ENCODE results near the gene LRRC1. TPM values are rescaled to one million over a fixed set of nuclear protein-coding genes. Genes with fewer than 3 reads are reported as not detected.

LRRC1 gene
- total and polyA plus RNA-seq, 9 donors: 4.3 to 20.6 (median 8.9) TPM

DNA sequence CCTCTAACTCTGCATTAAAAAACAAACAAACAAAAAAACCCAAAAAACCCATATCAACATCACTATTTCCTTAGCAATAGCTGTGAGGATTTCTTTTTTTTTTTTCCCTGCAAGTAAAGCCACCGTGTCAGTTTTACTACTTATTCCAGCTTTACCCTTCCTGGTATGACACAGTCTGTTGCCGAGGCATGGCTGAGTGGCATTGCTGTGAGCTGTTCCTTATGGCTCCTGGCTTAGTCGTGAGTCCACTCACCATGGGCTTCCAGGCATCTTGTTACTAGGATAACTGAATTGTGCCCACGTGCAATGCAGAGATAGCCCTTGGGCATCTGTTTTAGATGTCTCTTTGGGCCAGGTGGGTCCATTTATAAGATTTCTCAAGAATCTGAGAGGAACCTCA, 84.8 kb downstream of the LRRC1 start:
- H3K36me3 ChIP-seq: no peaks in the 10 kb centered on the region
- intact Hi-C loops (cut with DNase I): loop anchor here in 1 of 4 donors (1.0 kb wide), 1 partner anchor 26 kb away; no protein-coding TSS in a partner anchor
- H3K27me3 ChIP-seq: no peaks in the 10 kb centered on the region
- no peak overlapping the region for H3K27ac ChIP-seq
- no peaks in the 10 kb centered on the region for H3K4me1 ChIP-seq (ENCODE audit: insufficient read depth)
- DNase-seq: no peak
- 63 to 75% (median 64%) methylated on average over 4 of the region's 4 CpGs for WGBS, 3 donors
- TF ChIP-seq CTCF (IDR thresholded peaks at IDR 0.05) (no peak), POLR2A (IDR thresholded peaks at IDR 0.05) (no peak), EP300 (IDR thresholded peaks at IDR 0.05) (no peak)
- no peaks in the 10 kb centered on the region for H3K9me3 ChIP-seq
- no peak overlapping the region for H3K4me3 ChIP-seq

DNA sequence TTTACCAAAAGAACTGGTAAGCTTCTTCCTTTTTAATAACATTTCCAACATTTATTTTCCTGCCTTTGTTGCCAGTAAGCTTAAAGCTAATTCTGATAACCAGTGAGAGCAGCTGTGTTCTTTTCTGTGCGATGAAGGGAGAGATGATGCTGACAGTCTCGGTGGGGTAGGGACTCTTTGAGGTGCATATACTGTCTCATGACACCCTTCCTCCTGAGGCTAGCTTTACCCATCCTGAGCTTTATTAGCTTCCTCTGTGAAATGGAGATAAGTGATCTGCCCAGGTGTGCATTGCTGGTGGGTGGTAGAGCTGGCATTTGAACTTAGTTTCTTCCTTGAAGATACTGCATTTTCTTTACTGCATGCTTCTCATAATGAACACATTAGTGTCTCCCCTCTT, 92.5 kb downstream of the LRRC1 start:
- DNase-seq: no peak
- WGBS, 3 donors: 41 to 50% (median 47%) methylated on average over 2 of the region's 2 CpGs
- no peaks in the 10 kb centered on the region for H3K27me3 ChIP-seq
- H3K9me3 ChIP-seq: no peaks in the 10 kb centered on the region
- H3K36me3 ChIP-seq: no peaks in the 10 kb centered on the region
- no peak overlapping the region for H3K4me3 ChIP-seq
- TF ChIP-seq POLR2A (IDR thresholded peaks at IDR 0.05) (no peak), EP300 (IDR thresholded peaks at IDR 0.05) (no peak), CTCF (IDR thresholded peaks at IDR 0.05) (no peak)
- intact Hi-C loops (cut with DNase I): no loop called here
- H3K27ac ChIP-seq: no peak overlapping the region
- no peaks in the 10 kb centered on the region for H3K4me1 ChIP-seq (ENCODE audit: insufficient read depth)

DNA sequence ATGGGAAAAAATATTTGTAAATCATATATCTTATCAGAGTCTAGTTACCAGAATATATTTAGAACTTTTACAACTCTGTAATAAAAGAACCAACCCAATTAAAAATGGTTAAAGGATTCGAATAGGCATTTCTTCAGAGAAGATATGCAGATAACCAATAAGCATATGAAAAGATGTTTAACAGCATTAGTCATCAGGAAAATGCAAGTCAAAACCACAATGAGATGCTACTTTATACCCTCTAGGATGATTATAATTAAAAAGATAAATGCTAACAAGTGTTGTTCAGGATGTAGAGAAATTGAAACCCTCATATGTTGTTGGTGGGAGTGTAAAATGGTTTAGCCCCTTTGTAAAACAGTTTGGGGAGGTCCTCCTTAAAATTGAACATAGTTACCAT, 94.1 kb downstream of the LRRC1 start:
- Histone ChIP-seq H3K9me3 (no peaks in the 10 kb centered on the region), H3K4me1 (ENCODE audit: insufficient read depth) (no peaks in the 10 kb centered on the region), H3K27ac (no peak overlapping the region), H3K27me3 (no peaks in the 10 kb centered on the region), H3K4me3 (no peak overlapping the region), H3K36me3 (no peaks in the 10 kb centered on the region)
- intact Hi-C loops (cut with DNase I): no loop called here
- TF ChIP-seq CTCF (IDR thresholded peaks at IDR 0.05) (no peak), EP300 (IDR thresholded peaks at IDR 0.05) (no peak)
- WGBS, 3 donors: 67 to 84% (median 71%) methylated on average over 1 of the region's 1 CpG
- no peak for DNase-seq

GRCh38 chr6:53889365-53889764, 94.6 kb downstream of the LRRC1 start:
- 88 to 95% (median 95%) methylated on average over 1 of the region's 1 CpG for WGBS, 3 donors
- no peaks in the 10 kb centered on the region for H3K9me3 ChIP-seq
- TF ChIP-seq CTCF (IDR thresholded peaks at IDR 0.05) (no peak), EP300 (IDR thresholded peaks at IDR 0.05) (no peak), POLR2A (IDR thresholded peaks at IDR 0.05) (no peak)
- no peak overlapping the region for H3K4me3 ChIP-seq
- H3K4me1 ChIP-seq (ENCODE audit: insufficient read depth): no peaks in the 10 kb centered on the region
- no peaks in the 10 kb centered on the region for H3K27me3 ChIP-seq
- H3K27ac ChIP-seq: no peak overlapping the region
- intact Hi-C loops (cut with DNase I): no loop called here
- H3K36me3 ChIP-seq: no peaks in the 10 kb centered on the region
- no peak for DNase-seq

DNA sequence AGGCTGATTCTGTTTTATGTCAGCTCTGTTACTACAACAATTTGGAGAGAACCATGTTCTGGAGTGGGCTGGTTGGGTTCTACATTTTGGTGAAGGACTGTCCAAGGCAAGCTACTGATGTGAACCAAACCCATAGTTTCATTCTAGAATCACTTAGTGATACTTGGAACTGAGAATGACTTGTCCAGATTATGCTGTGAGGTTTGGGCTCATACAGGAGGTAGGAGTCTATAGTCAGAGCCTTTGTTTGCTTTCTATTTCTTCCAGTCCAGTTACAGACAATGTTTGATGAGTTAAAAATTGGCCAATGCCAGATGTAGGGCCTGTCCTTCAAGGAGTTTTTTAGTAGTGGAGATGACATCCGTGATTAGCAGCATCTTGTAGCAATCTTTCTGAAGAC, 97.9 kb downstream of the LRRC1 start:
- Histone ChIP-seq H3K9me3 (no peaks in the 10 kb centered on the region), H3K36me3 (no peaks in the 10 kb centered on the region), H3K27me3 (no peaks in the 10 kb centered on the region), H3K27ac (no peak overlapping the region), H3K4me3 (no peak overlapping the region), H3K4me1 (ENCODE audit: insufficient read depth) (no peaks in the 10 kb centered on the region)
- intact Hi-C loops (cut with DNase I): no loop called here
- WGBS, 3 donors: 92 to 100% (median 92%) methylated on average over 1 of the region's 1 CpG
- TF ChIP-seq CTCF (IDR thresholded peaks at IDR 0.05) (no peak), EP300 (IDR thresholded peaks at IDR 0.05) (no peak), POLR2A (IDR thresholded peaks at IDR 0.05) (no peak)
- no peak for DNase-seq
